Measurements from ENCODE around the gene IL19. TPM values are rescaled to one million over a fixed set of nuclear protein-coding genes. Genes with fewer than 3 reads are reported as not detected.

The IL19 gene
- total RNA-seq, 1 experiment from 2014 or later = not detected

DNA sequence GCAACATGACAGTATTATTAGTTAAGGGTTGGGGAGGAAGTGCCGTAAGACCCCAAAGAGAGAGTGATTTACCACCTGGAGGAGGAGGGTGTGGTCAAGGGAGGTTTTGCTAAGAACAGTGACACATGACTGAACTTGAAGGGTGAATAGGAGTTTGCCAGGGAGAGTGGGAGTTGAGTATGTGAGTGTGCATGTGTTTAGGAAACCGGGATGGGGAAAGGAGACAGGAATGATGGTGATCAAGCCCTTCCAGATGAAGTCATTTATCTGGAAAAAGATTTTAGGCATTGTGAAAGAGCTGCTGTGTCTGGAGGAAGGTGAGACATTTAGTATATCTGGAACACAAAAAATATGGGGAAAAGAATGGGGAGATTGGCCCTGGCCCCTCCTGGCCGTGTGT, 29.8 kb downstream of the IL19 start (continued):
- TF ChIP-seq, protein P1, sequence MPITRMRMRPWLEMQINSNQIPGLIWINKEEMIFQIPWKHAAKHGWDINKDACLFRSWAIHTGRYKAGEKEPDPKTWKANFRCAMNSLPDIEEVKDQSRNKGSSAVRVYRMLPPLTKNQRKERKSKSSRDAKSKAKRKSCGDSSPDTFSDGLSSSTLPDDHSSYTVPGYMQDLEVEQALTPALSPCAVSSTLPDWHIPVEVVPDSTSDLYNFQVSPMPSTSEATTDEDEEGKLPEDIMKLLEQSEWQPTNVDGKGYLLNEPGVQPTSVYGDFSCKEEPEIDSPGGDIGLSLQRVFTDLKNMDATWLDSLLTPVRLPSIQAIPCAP (CRISPR knock-in tag; IDR thresholded peaks at IDR 0.05) = no peak
- TF ChIP-seq SOX15 (CRISPR knock-in tag; IDR thresholded peaks at IDR 0.05) (no peak), FOXP1 (CRISPR knock-in tag; IDR thresholded peaks at IDR 0.05; ENCODE audit: borderline replicate concordance) (no peak), NFATC4 (CRISPR knock-in tag; IDR thresholded peaks at IDR 0.05) (no peak)

DNA sequence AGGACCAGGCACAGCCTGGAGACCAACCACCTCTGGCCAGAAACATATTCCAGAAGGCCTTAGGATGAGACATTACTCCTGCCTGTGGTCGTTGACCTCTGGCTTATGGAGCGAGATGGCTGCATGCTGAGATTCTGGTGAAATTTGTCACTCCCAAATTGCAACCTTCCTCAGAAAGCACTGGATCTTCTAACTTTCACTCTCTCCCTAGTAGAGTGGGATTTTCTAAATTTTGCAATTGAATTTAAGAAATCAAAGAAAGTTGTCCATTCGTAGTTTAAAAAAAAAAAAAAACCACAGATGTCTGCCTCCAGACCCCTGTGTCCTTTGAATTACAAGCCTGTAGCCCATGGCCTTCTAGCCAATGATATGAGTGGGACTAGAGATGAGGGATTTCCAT, 30.3 kb downstream of the IL19 start:
- Mint-ChIP-seq H3K4me3 (no peak overlapping the region), H3K4me1 (no peaks in the 10 kb centered on the region), H3K27ac (no peak overlapping the region), H3K36me3 (no peaks in the 10 kb centered on the region), H3K27me3 (ENCODE audit: low read depth) (peaks cover 2% of the 10 kb centered on the region; the same call in 1 of the 2 replicates), H3K9me3 (no peaks in the 10 kb centered on the region)
- ATAC-seq = no peak
- CTCF ChIA-PET = interaction anchor here (0.8 kb wide), 1 partner anchor 112 kb away, joined by 3 read pairs; no protein-coding TSS in a partner anchor
- POLR2A ChIA-PET = no interaction called here
- no peak for DNase-seq (ENCODE audit: low spot score)
- no peak for TF ChIP-seq ZBTB21 (CRISPR knock-in tag; IDR thresholded peaks at IDR 0.05; ENCODE audit: borderline replicate concordance)
- no peak for TF ChIP-seq JAZF1 (CRISPR knock-in tag; IDR thresholded peaks at IDR 0.05)
- TF ChIP-seq ZNF121 (CRISPR knock-in tag; IDR thresholded peaks at IDR 0.05) = no peak
- no peak for TF ChIP-seq ZNF423 (CRISPR knock-in tag; IDR thresholded peaks at IDR 0.05)
- TF ChIP-seq RORB (CRISPR knock-in tag; IDR thresholded peaks at IDR 0.05) = no peak
- TF ChIP-seq CREB1 (CRISPR knock-in tag; IDR thresholded peaks at IDR 0.05) = no peak

DNA sequence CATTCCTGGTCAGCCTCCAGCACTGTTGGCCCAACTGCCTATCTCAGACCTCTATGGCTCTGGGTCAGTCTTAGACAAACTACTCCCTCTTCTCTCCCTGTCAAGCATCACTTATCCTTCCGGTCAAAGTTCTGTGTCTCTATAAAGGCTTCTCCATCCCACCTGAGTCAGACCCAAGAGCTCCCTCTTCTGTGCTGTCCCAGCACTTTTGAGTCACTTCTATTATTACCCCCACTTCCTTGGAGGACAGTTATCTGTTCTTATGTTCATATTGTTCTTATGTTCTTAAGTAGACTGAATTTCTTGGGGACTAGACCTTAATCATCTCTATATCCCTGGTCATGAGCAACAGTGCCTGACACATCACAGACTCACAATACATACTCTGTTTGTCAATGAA, 30.9 kb downstream of the IL19 start:
- no peak for DNase-seq (ENCODE audit: low spot score)
- ATAC-seq = no peak
- no peaks in the 10 kb centered on the region for H3K36me3 Mint-ChIP-seq
- ChIA-PET POLR2A (no interaction called here), CTCF (interaction anchor here (0.7 to 0.8 kb wide), 2 partner anchors 111 kb away, joined by 3 to 4 read pairs; no protein-coding TSS in a partner anchor)
- H3K27ac Mint-ChIP-seq = no peak overlapping the region
- H3K27me3 Mint-ChIP-seq (ENCODE audit: low read depth) = peaks cover 2% of the 10 kb centered on the region; the same call in 1 of the 2 replicates
- TF ChIP-seq, protein P2, sequence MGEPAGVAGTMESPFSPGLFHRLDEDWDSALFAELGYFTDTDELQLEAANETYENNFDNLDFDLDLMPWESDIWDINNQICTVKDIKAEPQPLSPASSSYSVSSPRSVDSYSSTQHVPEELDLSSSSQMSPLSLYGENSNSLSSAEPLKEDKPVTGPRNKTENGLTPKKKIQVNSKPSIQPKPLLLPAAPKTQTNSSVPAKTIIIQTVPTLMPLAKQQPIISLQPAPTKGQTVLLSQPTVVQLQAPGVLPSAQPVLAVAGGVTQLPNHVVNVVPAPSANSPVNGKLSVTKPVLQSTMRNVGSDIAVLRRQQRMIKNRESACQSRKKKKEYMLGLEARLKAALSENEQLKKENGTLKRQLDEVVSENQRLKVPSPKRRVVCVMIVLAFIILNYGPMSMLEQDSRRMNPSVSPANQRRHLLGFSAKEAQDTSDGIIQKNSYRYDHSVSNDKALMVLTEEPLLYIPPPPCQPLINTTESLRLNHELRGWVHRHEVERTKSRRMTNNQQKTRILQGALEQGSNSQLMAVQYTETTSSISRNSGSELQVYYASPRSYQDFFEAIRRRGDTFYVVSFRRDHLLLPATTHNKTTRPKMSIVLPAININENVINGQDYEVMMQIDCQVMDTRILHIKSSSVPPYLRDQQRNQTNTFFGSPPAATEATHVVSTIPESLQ (CRISPR knock-in tag; IDR thresholded peaks at IDR 0.05) = no peak
- no peak for TF ChIP-seq NFE2L1 (CRISPR knock-in tag; IDR thresholded peaks at IDR 0.05)
- TF ChIP-seq, protein P3, sequence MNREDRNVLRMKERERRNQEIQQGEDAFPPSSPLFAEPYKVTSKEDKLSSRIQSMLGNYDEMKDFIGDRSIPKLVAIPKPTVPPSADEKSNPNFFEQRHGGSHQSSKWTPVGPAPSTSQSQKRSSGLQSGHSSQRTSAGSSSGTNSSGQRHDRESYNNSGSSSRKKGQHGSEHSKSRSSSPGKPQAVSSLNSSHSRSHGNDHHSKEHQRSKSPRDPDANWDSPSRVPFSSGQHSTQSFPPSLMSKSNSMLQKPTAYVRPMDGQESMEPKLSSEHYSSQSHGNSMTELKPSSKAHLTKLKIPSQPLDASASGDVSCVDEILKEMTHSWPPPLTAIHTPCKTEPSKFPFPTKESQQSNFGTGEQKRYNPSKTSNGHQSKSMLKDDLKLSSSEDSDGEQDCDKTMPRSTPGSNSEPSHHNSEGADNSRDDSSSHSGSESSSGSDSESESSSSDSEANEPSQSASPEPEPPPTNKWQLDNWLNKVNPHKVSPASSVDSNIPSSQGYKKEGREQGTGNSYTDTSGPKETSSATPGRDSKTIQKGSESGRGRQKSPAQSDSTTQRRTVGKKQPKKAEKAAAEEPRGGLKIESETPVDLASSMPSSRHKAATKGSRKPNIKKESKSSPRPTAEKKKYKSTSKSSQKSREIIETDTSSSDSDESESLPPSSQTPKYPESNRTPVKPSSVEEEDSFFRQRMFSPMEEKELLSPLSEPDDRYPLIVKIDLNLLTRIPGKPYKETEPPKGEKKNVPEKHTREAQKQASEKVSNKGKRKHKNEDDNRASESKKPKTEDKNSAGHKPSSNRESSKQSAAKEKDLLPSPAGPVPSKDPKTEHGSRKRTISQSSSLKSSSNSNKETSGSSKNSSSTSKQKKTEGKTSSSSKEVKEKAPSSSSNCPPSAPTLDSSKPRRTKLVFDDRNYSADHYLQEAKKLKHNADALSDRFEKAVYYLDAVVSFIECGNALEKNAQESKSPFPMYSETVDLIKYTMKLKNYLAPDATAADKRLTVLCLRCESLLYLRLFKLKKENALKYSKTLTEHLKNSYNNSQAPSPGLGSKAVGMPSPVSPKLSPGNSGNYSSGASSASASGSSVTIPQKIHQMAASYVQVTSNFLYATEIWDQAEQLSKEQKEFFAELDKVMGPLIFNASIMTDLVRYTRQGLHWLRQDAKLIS (CRISPR knock-in tag; IDR thresholded peaks at IDR 0.05; ENCODE audit: borderline replicate concordance) = no peak
- TF ChIP-seq, protein P4, sequence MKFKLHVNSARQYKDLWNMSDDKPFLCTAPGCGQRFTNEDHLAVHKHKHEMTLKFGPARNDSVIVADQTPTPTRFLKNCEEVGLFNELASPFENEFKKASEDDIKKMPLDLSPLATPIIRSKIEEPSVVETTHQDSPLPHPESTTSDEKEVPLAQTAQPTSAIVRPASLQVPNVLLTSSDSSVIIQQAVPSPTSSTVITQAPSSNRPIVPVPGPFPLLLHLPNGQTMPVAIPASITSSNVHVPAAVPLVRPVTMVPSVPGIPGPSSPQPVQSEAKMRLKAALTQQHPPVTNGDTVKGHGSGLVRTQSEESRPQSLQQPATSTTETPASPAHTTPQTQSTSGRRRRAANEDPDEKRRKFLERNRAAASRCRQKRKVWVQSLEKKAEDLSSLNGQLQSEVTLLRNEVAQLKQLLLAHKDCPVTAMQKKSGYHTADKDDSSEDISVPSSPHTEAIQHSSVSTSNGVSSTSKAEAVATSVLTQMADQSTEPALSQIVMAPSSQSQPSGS (CRISPR knock-in tag; IDR thresholded peaks at IDR 0.05; ENCODE audit: borderline replicate concordance, low read depth) = no peak
- TF ChIP-seq NR3C1 (CRISPR knock-in tag; conservative IDR thresholded peaks at IDR 0.05; ENCODE audit: low read depth) = no peak
- TF ChIP-seq CBFB (CRISPR knock-in tag; IDR thresholded peaks at IDR 0.05; ENCODE audit: low read depth) = no peak
- no peak for TF ChIP-seq NFATC4 (CRISPR knock-in tag; IDR thresholded peaks at IDR 0.05)
- TF ChIP-seq NR1H2 (CRISPR knock-in tag; IDR thresholded peaks at IDR 0.05) = no peak
- TF ChIP-seq NR2C2 (CRISPR knock-in tag; IDR thresholded peaks at IDR 0.05) = no peak
- TF ChIP-seq ZNF219 (CRISPR knock-in tag; IDR thresholded peaks at IDR 0.05; ENCODE audit: borderline replicate concordance) = no peak
- TF ChIP-seq GABPB1 (CRISPR knock-in tag; IDR thresholded peaks at IDR 0.05) = no peak
- TF ChIP-seq GRHL2 (CRISPR knock-in tag; IDR thresholded peaks at IDR 0.05; ENCODE audit: insufficient replicate concordance, severe bottlenecking) = no peak
- TF ChIP-seq, protein P5, sequence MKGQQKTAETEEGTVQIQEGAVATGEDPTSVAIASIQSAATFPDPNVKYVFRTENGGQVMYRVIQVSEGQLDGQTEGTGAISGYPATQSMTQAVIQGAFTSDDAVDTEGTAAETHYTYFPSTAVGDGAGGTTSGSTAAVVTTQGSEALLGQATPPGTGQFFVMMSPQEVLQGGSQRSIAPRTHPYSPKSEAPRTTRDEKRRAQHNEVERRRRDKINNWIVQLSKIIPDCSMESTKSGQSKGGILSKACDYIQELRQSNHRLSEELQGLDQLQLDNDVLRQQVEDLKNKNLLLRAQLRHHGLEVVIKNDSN (CRISPR knock-in tag; IDR thresholded peaks at IDR 0.05) = no peak
- TF ChIP-seq, protein P6, sequence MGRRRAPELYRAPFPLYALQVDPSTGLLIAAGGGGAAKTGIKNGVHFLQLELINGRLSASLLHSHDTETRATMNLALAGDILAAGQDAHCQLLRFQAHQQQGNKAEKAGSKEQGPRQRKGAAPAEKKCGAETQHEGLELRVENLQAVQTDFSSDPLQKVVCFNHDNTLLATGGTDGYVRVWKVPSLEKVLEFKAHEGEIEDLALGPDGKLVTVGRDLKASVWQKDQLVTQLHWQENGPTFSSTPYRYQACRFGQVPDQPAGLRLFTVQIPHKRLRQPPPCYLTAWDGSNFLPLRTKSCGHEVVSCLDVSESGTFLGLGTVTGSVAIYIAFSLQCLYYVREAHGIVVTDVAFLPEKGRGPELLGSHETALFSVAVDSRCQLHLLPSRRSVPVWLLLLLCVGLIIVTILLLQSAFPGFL (CRISPR knock-in tag; IDR thresholded peaks at IDR 0.05; ENCODE audit: borderline replicate concordance) = no peak
- no peak for TF ChIP-seq IRF2 (CRISPR knock-in tag; IDR thresholded peaks at IDR 0.05; ENCODE audit: borderline replicate concordance, low read depth)
- no peak for TF ChIP-seq SP1 (CRISPR knock-in tag; conservative IDR thresholded peaks at IDR 0.05)
- no peaks in the 10 kb centered on the region for H3K4me1 Mint-ChIP-seq
- H3K4me3 Mint-ChIP-seq = no peak overlapping the region
- no peaks in the 10 kb centered on the region for H3K9me3 Mint-ChIP-seq

Data from WTC11 (cell line).